Endothelial cell (in vitro differentiated cells): ENCODE measurements around the gene ACAD10. TPM values are rescaled to one million over a fixed set of nuclear protein-coding genes. Genes with fewer than 3 reads are reported as not detected.
"Not testable (repeated sequence)": the region's sequence is repeated elsewhere in the genome, so short reads cannot be mapped to it uniquely, and the experiment has no call there.

Experiments used
- DNase-seq: peaks from one replicate; pipeline ENCODE4 v3.0.0; 2021; ENCODE audit warnings: low spot score
- H3K27ac Mint-ChIP-seq: one replicate; pipeline ENCODE4 v1.8.0; 2021; ENCODE audit warnings: mixed read lengths, inconsistent platforms; ENCODE audit not compliant: unreplicated experiment
- H3K27me3 Mint-ChIP-seq: one replicate; pipeline ENCODE4 v1.8.0; 2021; ENCODE audit warnings: mild to moderate bottlenecking, moderate library complexity, mixed read lengths, inconsistent platforms; ENCODE audit not compliant: unreplicated experiment
- H3K36me3 Mint-ChIP-seq: one replicate; pipeline ENCODE4 v1.8.0; 2021; ENCODE audit warnings: mild to moderate bottlenecking, low read depth, mixed read lengths, inconsistent platforms; ENCODE audit not compliant: unreplicated experiment
- H3K4me1 Mint-ChIP-seq: one replicate; pipeline ENCODE4 v1.8.0; 2021; ENCODE audit warnings: mild to moderate bottlenecking, mixed read lengths, inconsistent platforms; ENCODE audit not compliant: unreplicated experiment
- H3K4me3 Mint-ChIP-seq: one replicate; pipeline ENCODE4 v1.8.0; 2021; ENCODE audit warnings: mild to moderate bottlenecking, mixed read lengths, inconsistent platforms; ENCODE audit not compliant: unreplicated experiment
- H3K9me3 Mint-ChIP-seq: one replicate; pipeline ENCODE4 v1.8.0; 2021; ENCODE audit warnings: mixed read lengths, inconsistent platforms; ENCODE audit not compliant: unreplicated experiment
- CTCF ChIP-seq: fragments of 200-600 bp; sonication (generic); IDR thresholded peaks from one replicate; pipeline ENCODE4 v1.5.0; 2021; ENCODE audit warnings: antibody characterized with exemption; ENCODE audit not compliant: unreplicated experiment
- total RNA-seq: library from RNA; stranded (reverse); fragmentation: NEBNext Ultra II Directional; extraction: Animal tissue kit (Norgen Biotek cat#: 25700); gene quantifications from one replicate; pipeline ENCODE4 v1.2.1, GENCODE V29; 2021; ENCODE audit not compliant: unreplicated experiment

ACAD10 gene
- total RNA-seq, 1 donor from 2014 or later: 26.8 TPM

- no peaks in the 10 kb centered on the region for H3K9me3 Mint-ChIP-seq
- no peak overlapping the region for H3K4me3 Mint-ChIP-seq
- no peak for TF ChIP-seq CTCF
- H3K27ac Mint-ChIP-seq: no peak overlapping the region
- no peak for DNase-seq
- no peaks in the 10 kb centered on the region for H3K4me1 Mint-ChIP-seq
- peaks cover 17% of the 10 kb centered on the region for H3K36me3 Mint-ChIP-seq
- H3K27me3 Mint-ChIP-seq: no peaks in the 10 kb centered on the region
Measured at GRCh38 chr12:111672822-111673381, 13.0 kb upstream of the ACAD10 start.

GRCh38 chr12:111673503-111673902 is 12.3 kb upstream of the ACAD10 start:
- no peak for TF ChIP-seq CTCF
- H3K4me3 Mint-ChIP-seq: no peak overlapping the region
- no peak overlapping the region for H3K27ac Mint-ChIP-seq
- peaks cover 2% of the 10 kb centered on the region for H3K27me3 Mint-ChIP-seq
- no peak for DNase-seq
- peaks cover 17% of the 10 kb centered on the region for H3K36me3 Mint-ChIP-seq
- H3K9me3 Mint-ChIP-seq: no peaks in the 10 kb centered on the region
- H3K4me1 Mint-ChIP-seq: no peaks in the 10 kb centered on the region

- Mint-ChIP-seq H3K9me3 (no peaks in the 10 kb centered on the region), H3K27ac (no peak overlapping the region), H3K4me3 (no peak overlapping the region), H3K4me1 (no peaks in the 10 kb centered on the region), H3K27me3 (peaks cover 2% of the 10 kb centered on the region), H3K36me3 (peaks cover 11% of the 10 kb centered on the region)
- TF ChIP-seq CTCF: no peak
- no peak for DNase-seq
Measured at GRCh38 chr12:111677186-111677585, 8.7 kb upstream of the ACAD10 start.

- H3K27me3 Mint-ChIP-seq: not testable (repeated sequence)
- peak overlapping the region; percentile 94 for H3K27ac Mint-ChIP-seq
Measured at GRCh38 chr12:111684485-111685198, 1.2 kb upstream of the ACAD10 start.

GRCh38 chr12:111685322-111685810 is 487 bp upstream of the ACAD10 start:
- TF ChIP-seq CTCF: no peak
- peak overlapping the region; percentile 94 for H3K27ac Mint-ChIP-seq
- H3K4me3 Mint-ChIP-seq: peak overlapping the region; percentile 99
- DNase-seq: no peak
- H3K4me1 Mint-ChIP-seq: peaks cover 25% of the 10 kb centered on the region
- H3K36me3 Mint-ChIP-seq: peaks cover 12% of the 10 kb centered on the region
- H3K9me3 Mint-ChIP-seq: no peaks in the 10 kb centered on the region
- H3K27me3 Mint-ChIP-seq: no peaks in the 10 kb centered on the region

More at GRCh38 chr12:111684485-111685198, 1.2 kb upstream of the ACAD10 start:
- Mint-ChIP-seq H3K4me3 (peak overlapping the region; percentile 99), H3K4me1 (peaks cover 25% of the 10 kb centered on the region), H3K36me3 (peaks cover 12% of the 10 kb centered on the region)
- not testable (repeated sequence) for H3K9me3 Mint-ChIP-seq, DNase-seq
